HepG2 (cell line): ENCODE data around the gene PRXL2A. TPM values are rescaled to one million over a fixed set of nuclear protein-coding genes. Genes with fewer than 3 reads are reported as not detected.

ENCODE experiments used
- ATAC-seq: fragments of 200-7000 bp; cut with Tn5 transposase; 3 replicates; pipeline ENCODE4 v1.9.1; 2020; ENCODE audit warnings: mild to moderate bottlenecking, moderate library complexity
- BruUV-seq: library from RNA; stranded (reverse); fragments of 400-500 nt; replicated peaks from 2 replicates; lab custom pipeline; 2021; lab: Mats Ljungman, UMichigan
- CTCF ChIA-PET: fragments of 300-600 bp; formaldehyde crosslinking; extraction: SDS; loops from one replicate; lab custom pipeline; 2021; ENCODE audit warnings: low total read pairs, inconsistent platforms, low intra/inter-chr PET ratio; lab: Yijun Ruan, JAX
- POLR2A ChIA-PET: fragments of 350-600 bp; sonication (Branson Sonifier 250); formaldehyde crosslinking; loops from one replicate; lab custom pipeline; 2020; ENCODE audit warnings: antibody characterized with exemption, inconsistent platforms; lab: Yijun Ruan, JAX
- DNase-seq: peaks from one replicate; pipeline ENCODE4 v3.0.0-alpha.2; 2015; ENCODE audit warnings: low spot score
- FAIRE-seq: peaks from 3 replicates; lab custom pipeline; 2011; peaks lifted over from hg19 to GRCh38; lab: Jason Lieb, UNC
- H2AFZ ChIP-seq: one replicate; pipeline ENCODE4 v1.6.1; 2011; ENCODE audit warnings: low read length, inconsistent platforms
- H3K27ac ChIP-seq: fragments of 300-600 bp; 3 replicates; pipeline ENCODE4 v1.8.0; 2011; ENCODE audit warnings: mixed run types, mild to moderate bottlenecking, mixed read lengths, low read length, inconsistent platforms; ENCODE audit not compliant: insufficient read depth; ENCODE audit errors: extremely low read length
- H3K27me3 ChIP-seq, 2 experiments: fragments of 200-600 bp in 1 of 2; 2 replicates in 1 of 2; 3 replicates in 1 of 2; pipeline versions ENCODE4 v1.6.0 to v1.8.0; 2011; ENCODE audit warnings: low read length in 2 of 2, mild to moderate bottlenecking in 2 of 2, moderate library complexity in 2 of 2, inconsistent platforms in 1 of 2; ENCODE audit not compliant: insufficient read depth in 2 of 2, control insufficient read depth in 1 of 2
- H3K36me3 ChIP-seq, 2 experiments: fragments of 200-600 bp in 1 of 2; replicated peaks in 1 of 2; 2 replicates in 1 of 2; 3 replicates in 1 of 2; pipeline versions ENCODE4 v1.5.1 to v1.8.0; 2011; ENCODE audit warnings: low read length in 2 of 2, inconsistent platforms in 1 of 2; ENCODE audit not compliant: insufficient read depth in 2 of 2, control insufficient read depth in 1 of 2
- H3K4me1 ChIP-seq: 2 replicates; pipeline ENCODE4 v1.5.1; 2012; ENCODE audit warnings: low read length, inconsistent platforms; ENCODE audit not compliant: insufficient read depth
- H3K4me2 ChIP-seq: 2 replicates; pipeline ENCODE4 v1.6.0; 2011; ENCODE audit warnings: low read depth, low read length, inconsistent platforms
- H3K4me3 ChIP-seq, 3 experiments: fragments of 200-600 bp in 1 of 3; sonication (generic), shearing (Covaris generic) in 1 of 3; replicated peaks in 1 of 3; 2 replicates each; pipeline ENCODE4 v1.5.1; 2011 to 2016; ENCODE audit warnings: low read length in 3 of 3, inconsistent platforms in 2 of 3, low read depth in 2 of 3, mild to moderate bottlenecking in 2 of 3, control low read depth in 1 of 3, mixed read lengths in 1 of 3; ENCODE audit not compliant: insufficient read depth in 1 of 3
- H3K79me2 ChIP-seq: one replicate; pipeline ENCODE4 v1.6.1; 2011; ENCODE audit warnings: low read length, inconsistent platforms; ENCODE audit not compliant: insufficient read depth
- H3K9ac ChIP-seq: 2 replicates; pipeline ENCODE4 v1.6.0; 2011; ENCODE audit warnings: mild to moderate bottlenecking, low read depth, low read length, inconsistent platforms; ENCODE audit not compliant: insufficient read depth
- H3K9me3 ChIP-seq: 2 replicates; pipeline ENCODE4 v1.5.1; 2012; ENCODE audit warnings: mild to moderate bottlenecking, low read length
- H4K20me1 ChIP-seq: 2 replicates; pipeline ENCODE4 v1.6.0; 2011; ENCODE audit warnings: inconsistent platforms, mild to moderate bottlenecking, low read length, moderate library complexity; ENCODE audit not compliant: insufficient read depth
- BATF2 ChIP-seq: sonication (generic); formaldehyde crosslinking; IDR thresholded peaks from 2 replicates; pipeline ENCODE4 v1.8.0; 2022; ENCODE audit warnings: mild to moderate bottlenecking, missing genetic modification reagents, moderate library complexity
- CENPBD1 ChIP-seq: sonication (generic); formaldehyde crosslinking; IDR thresholded peaks from 2 replicates; pipeline ENCODE4 v1.8.0; 2022; ENCODE audit warnings: missing genetic modification reagents, low read depth, mild to moderate bottlenecking, borderline replicate concordance
- FUBP1 ChIP-seq: sonication (generic); formaldehyde crosslinking; IDR thresholded peaks from 2 replicates; pipeline ENCODE4 v1.5.1; 2020; ENCODE audit warnings: missing genetic modification reagents, mild to moderate bottlenecking, borderline replicate concordance
- MLXIP ChIP-seq: sonication (generic); formaldehyde crosslinking; IDR thresholded peaks from 2 replicates; pipeline ENCODE4 v1.9.0; 2021; ENCODE audit warnings: missing genetic modification reagents, borderline replicate concordance
- NFE2L1 ChIP-seq: sonication (generic); formaldehyde crosslinking; IDR thresholded peaks from 2 replicates; pipeline ENCODE4 v1.4.0; 2020; ENCODE audit warnings: missing genetic modification reagents, mild to moderate bottlenecking, borderline replicate concordance
- NFKB2 ChIP-seq: sonication (generic); formaldehyde crosslinking; IDR thresholded peaks from 2 replicates; pipeline ENCODE4 v1.4.0; 2020; ENCODE audit warnings: missing genetic modification reagents, borderline replicate concordance
- NRL ChIP-seq: sonication (generic); formaldehyde crosslinking; IDR thresholded peaks from 2 replicates; pipeline ENCODE4 v1.5.0; 2020; ENCODE audit warnings: missing genetic modification reagents, mild to moderate bottlenecking, moderate library complexity, borderline replicate concordance
- SRSF1 ChIP-seq: fragments of 200-400 bp; formaldehyde crosslinking; optimal IDR thresholded peaks from 2 replicates; pipeline ENCODE3; 2017; ENCODE audit warnings: mild to moderate bottlenecking, low read depth, low read length, moderate library complexity
- WIZ ChIP-seq: sonication (generic); formaldehyde crosslinking; IDR thresholded peaks from 2 replicates; pipeline ENCODE4 v1.5.1; 2020; ENCODE audit warnings: mild to moderate bottlenecking, missing genetic modification reagents
- ZBTB25 ChIP-seq: IDR thresholded peaks from 2 replicates; pipeline ENCODE4 v1.6.1; 2018; ENCODE audit warnings: missing genetic modification reagents
- ZFX ChIP-seq: sonication (generic); formaldehyde crosslinking; IDR thresholded peaks from 2 replicates; pipeline ENCODE4 v1.4.0; 2020; ENCODE audit warnings: mild to moderate bottlenecking, low read depth, missing genetic modification reagents, moderate library complexity
- ZNF263 ChIP-seq: sonication (generic); formaldehyde crosslinking; IDR thresholded peaks from 2 replicates; pipeline ENCODE4 v1.4.0; 2020; ENCODE audit warnings: missing genetic modification reagents
- ZNF333 ChIP-seq: sonication (generic); formaldehyde crosslinking; IDR thresholded peaks from 2 replicates; pipeline ENCODE4 v1.4.0; 2020; ENCODE audit warnings: mild to moderate bottlenecking, missing genetic modification reagents, borderline replicate concordance
- ZNF496 ChIP-seq: sonication (generic); formaldehyde crosslinking; IDR thresholded peaks from 2 replicates; pipeline ENCODE4 v1.8.1; 2023; ENCODE audit warnings: mild to moderate bottlenecking, moderate library complexity, missing genetic modification reagents; ENCODE audit not compliant: insufficient replicate concordance
- WGBS: methylation state at CpG from one replicate; pipeline ENCODE4 v1.1.6; 2017; ENCODE audit warnings: low lambda C conversion rate; 5-methylcytosine and 5-hydroxymethylcytosine counted together
- in situ Hi-C: cut with HindIII; loops from 2 replicates; pipeline ENCODE4 v1.10.0; 2017; ENCODE audit warnings: low pct_unique_long_range_greater_than_20kb; ENCODE audit not compliant: extremely low pct_ligation_motif_present
- intact Hi-C: fragments of 100-400 bp; cut with micrococcal nuclease; formaldehyde crosslinking; loops from one replicate; pipeline ENCODE4 v1.10.0; 2022; ENCODE audit not compliant: unreplicated experiment
- polyA plus RNA-seq, 8 experiments: library from polyadenylated mRNA; depleted of rRNA in 3 of 8; stranded (reverse) in 7 of 8; unstranded in 1 of 8; fragments of >200 nt; fragmentation: Illumina TruSeq in 4 of 8; extraction: Trizol in 4 of 8; gene quantifications; 2 replicates each; pipeline versions ENCODE4 v1.2.1 to v1.2.3, GENCODE V29; 2011 to 2016; ENCODE audit warnings: low read depth in 4 of 8, missing spikeins in 1 of 8, mixed read lengths in 1 of 8; ENCODE audit not compliant: insufficient read depth in 1 of 8
- total RNA-seq, 5 experiments: library from RNA; depleted of rRNA; stranded (reverse); fragments of >200 nt; fragmentation: Illumina TruSeq; extraction: Trizol; gene quantifications; 2 replicates each; pipeline ENCODE4 v1.2.3, GENCODE V29; 2016; ENCODE audit warnings: low read depth in 1 of 5

The PRXL2A gene
- total and polyA plus RNA-seq, 2 of the 13 experiments (the other 11 are each of a cell fraction or from before 2014, with no cell fraction given): 43.9 to 79.9 TPM

- DNase-seq: peak; percentile 33
- peaks cover 99% of the 10 kb centered on the region for H3K79me2 ChIP-seq
- no peaks in the 10 kb centered on the region; a peak in 1 of 5 replicates for H3K27me3 ChIP-seq
- no TSS peak for BruUV-seq
- peaks cover 42% of the 10 kb centered on the region for H4K20me1 ChIP-seq
- no peak overlapping the region; a peak in 1 of 6 replicates for H3K4me3 ChIP-seq
- peak; percentile 37 for FAIRE-seq
- peak; percentile 19 for ATAC-seq
- CTCF ChIA-PET: interaction anchor here (0.8 kb wide), 1 partner anchor 16 kb away, joined by 5 read pairs; no protein-coding TSS in a partner anchor
- H3K9ac ChIP-seq: peak overlapping the region; percentile 36; the same call in 1 of the 2 replicates
- peaks cover 100% of the 10 kb centered on the region for H3K4me1 ChIP-seq
- in situ Hi-C loops (no loop called here), intact Hi-C loops (no loop called here)
- WGBS: 77% methylated on average over 6 of the region's 6 CpGs
- peaks cover 3 to 6% of the 10 kb centered on the region in 2 experiments; a peak in 3 of 5 replicates for H3K36me3 ChIP-seq
- H3K27ac ChIP-seq: peak overlapping the region; percentile 15
- POLR2A ChIA-PET: interaction anchor here (0.8 to 1.8 kb wide), 3 partner anchors 23 to 53 kb away, joined by 3 to 9 read pairs (median 3); partner anchors contain the start of gene PRXL2A
- H2AFZ ChIP-seq: no peak overlapping the region
- no peaks in the 10 kb centered on the region for H3K9me3 ChIP-seq
- H3K4me2 ChIP-seq: peak overlapping the region; percentile 40
- TF ChIP-seq MLXIP (CRISPR knock-in tag): no peak
- TF ChIP-seq ZNF263 (CRISPR knock-in tag): no peak
- TF ChIP-seq ZNF496 (CRISPR knock-in tag): no peak
- TF ChIP-seq FUBP1 (CRISPR knock-in tag): no peak
- TF ChIP-seq ZBTB25 (CRISPR knock-in tag): no peak
- TF ChIP-seq WIZ (CRISPR knock-in tag): no peak
- no peak; the same call in 1 of the 2 replicates for TF ChIP-seq NFKB2 (CRISPR knock-in tag)
- TF ChIP-seq BATF2 (CRISPR knock-in tag): peak; percentile 32; the same call in 1 of the 2 replicates
- TF ChIP-seq ZNF333 (CRISPR knock-in tag): no peak
- no peak for TF ChIP-seq CENPBD1 (CRISPR knock-in tag)
- TF ChIP-seq NFE2L1 (CRISPR knock-in tag): no peak
- TF ChIP-seq NRL (CRISPR knock-in tag): peak; percentile 62; the same call in 1 of the 2 replicates
- TF ChIP-seq SRSF1: no peak
- TF ChIP-seq ZFX (CRISPR knock-in tag): 0 out of 2 replicates have a peak, but pooled peaks have one; percentile 17
These were observed 52.3 kb downstream of the PRXL2A start for GRCh38 chr10:80460399-80461207.
